ENCODE measurements around the gene SPRED1. TPM values are rescaled to one million over a fixed set of nuclear protein-coding genes. Genes with fewer than 3 reads are reported as not detected.

SPRED1 gene
- total and polyA plus RNA-seq, 8 donors = 2.2 to 112 (median 11.1) TPM

- 86 to 91% (median 87%) methylated on average over 4 of the region's 4 CpGs for WGBS, 5 donors
- Histone ChIP-seq H3K27ac (no peak overlapping the region), H3K4me3 (no peak overlapping the region)
Observed at GRCh38 chr15:38285456-38285855, 32.8 kb downstream of the SPRED1 start.

GRCh38 chr15:38294126-38294525 is 41.5 kb downstream of the SPRED1 start:
- no peak overlapping the region for H3K4me3 ChIP-seq
- intact Hi-C loops (cut with DNase I; ENCODE audit: low total_unique reads) = no loop called here
- TF ChIP-seq POLR2A (IDR thresholded peaks at IDR 0.05) (no peak), POLR2AphosphoS5 (IDR thresholded peaks at IDR 0.05) (no peak), EP300 (IDR thresholded peaks at IDR 0.05) (no peak), CTCF (IDR thresholded peaks at IDR 0.05) (no peak)
- WGBS, 5 donors = 47 to 55% (median 53%) methylated on average over 3 of the region's 3 CpGs
- H3K36me3 ChIP-seq = no peaks in the 10 kb centered on the region
- H3K27me3 ChIP-seq = no peaks in the 10 kb centered on the region
- peaks cover 0 to 28% (median 12%) of the 10 kb centered on the region in 4 donors for H3K4me1 ChIP-seq
- no peaks in the 10 kb centered on the region for H3K9me3 ChIP-seq
- no peak for DNase-seq
- no peak overlapping the region for H3K27ac ChIP-seq

More at GRCh38 chr15:38285456-38285855, 32.8 kb downstream of the SPRED1 start:
- Histone ChIP-seq H3K27me3 (no peaks in the 10 kb centered on the region), H3K4me1 (peaks cover 0 to 22% (median 6%) of the 10 kb centered on the region in 4 donors), H3K36me3 (no peaks in the 10 kb centered on the region), H3K9me3 (no peaks in the 10 kb centered on the region)
- DNase-seq = peak in 1 of 2 donors; percentile 7
- intact Hi-C loops (cut with DNase I; ENCODE audit: low total_unique reads) = no loop called here
- TF ChIP-seq POLR2AphosphoS5 (IDR thresholded peaks at IDR 0.05) = no peak
- TF ChIP-seq CTCF (IDR thresholded peaks at IDR 0.05) = no peak
- no peak for TF ChIP-seq POLR2A (IDR thresholded peaks at IDR 0.05)
- TF ChIP-seq EP300 (IDR thresholded peaks at IDR 0.05) = no peak

- Histone ChIP-seq H3K36me3 (peaks cover 0 to 4% (median 0%) of the 10 kb centered on the region in 4 donors), H3K9me3 (no peaks in the 10 kb centered on the region), H3K27ac (no peak overlapping the region), H3K27me3 (no peaks in the 10 kb centered on the region), H3K4me3 (no peak overlapping the region), H3K4me1 (peaks cover 0 to 29% (median 12%) of the 10 kb centered on the region in 4 donors)
- 59 to 74% (median 60%) methylated on average over 4 of the region's 4 CpGs for WGBS, 5 donors
- TF ChIP-seq CTCF (IDR thresholded peaks at IDR 0.05) (no peak), POLR2A (IDR thresholded peaks at IDR 0.05) (no peak), EP300 (IDR thresholded peaks at IDR 0.05) (no peak), POLR2AphosphoS5 (IDR thresholded peaks at IDR 0.05) (no peak)
- intact Hi-C loops (cut with DNase I; ENCODE audit: low total_unique reads) = no loop called here
- DNase-seq = no peak
Observed at GRCh38 chr15:38297623-38298388, 45.2 kb downstream of the SPRED1 start.

- no peaks in the 10 kb centered on the region for H3K9me3 ChIP-seq
- TF ChIP-seq CTCF (IDR thresholded peaks at IDR 0.05) = no peak
- peak in 1 of 3 donors; percentile 27 for TF ChIP-seq POLR2AphosphoS5 (IDR thresholded peaks at IDR 0.05)
- no peak for DNase-seq
- H3K4me1 ChIP-seq = peaks cover 0 to 26% (median 12%) of the 10 kb centered on the region in 4 donors
- 75 to 86% (median 86%) methylated on average over 6 of the region's 6 CpGs for WGBS, 5 donors
- no peaks in the 10 kb centered on the region for H3K27me3 ChIP-seq
- H3K27ac ChIP-seq = no peak overlapping the region
- peaks cover 0 to 4% (median 0%) of the 10 kb centered on the region in 4 donors for H3K36me3 ChIP-seq
- no peak overlapping the region for H3K4me3 ChIP-seq
- intact Hi-C loops (cut with DNase I; ENCODE audit: low total_unique reads) = no loop called here
Observed at GRCh38 chr15:38299216-38299615, 46.6 kb downstream of the SPRED1 start.
